Activated CD8-positive, alpha-beta memory T cell treated with anti-CD3 and anti-CD28 coated beads, Interleukin-2, amount 50 U/mL, for 24 hours (primary cell): ENCODE data around the gene SETMAR.
"Not testable (repeated sequence)": the region's sequence is repeated elsewhere in the genome, so short reads cannot be mapped to it uniquely, and the experiment has no call there.

Source experiments
- DNase-seq: peaks from one replicate; pipeline ENCODE4 v3.0.0-alpha.2; 2020; ENCODE audit errors: extremely low read depth

Gene SETMAR

GRCh38 chr3:4313606-4314293 lies 10.6 kb downstream of the SETMAR start:
- no peak for DNase-seq

DNA sequence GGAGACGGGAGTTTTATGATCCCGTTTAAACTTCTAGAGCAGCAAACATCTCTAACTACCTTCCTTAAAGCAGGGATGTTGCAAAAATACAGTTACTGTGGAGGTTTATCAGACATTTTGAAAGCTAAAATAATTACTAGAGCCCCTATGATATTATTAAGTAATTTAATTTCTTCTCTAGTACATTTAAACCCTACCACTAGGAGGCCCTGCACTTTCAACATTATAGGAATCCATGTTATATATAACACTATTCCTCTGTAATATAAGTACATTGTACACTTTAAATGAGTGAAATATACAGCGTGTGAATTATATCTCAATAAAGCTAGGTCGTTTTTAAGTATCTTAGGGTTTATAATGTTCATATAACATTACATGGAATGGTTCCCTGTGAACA lies 11.5 kb downstream of the SETMAR start:
- DNase-seq: no peak

GRCh38 chr3:4320096-4320911 lies 17.1 kb downstream of the SETMAR start:
- DNase-seq: no peak

DNA sequence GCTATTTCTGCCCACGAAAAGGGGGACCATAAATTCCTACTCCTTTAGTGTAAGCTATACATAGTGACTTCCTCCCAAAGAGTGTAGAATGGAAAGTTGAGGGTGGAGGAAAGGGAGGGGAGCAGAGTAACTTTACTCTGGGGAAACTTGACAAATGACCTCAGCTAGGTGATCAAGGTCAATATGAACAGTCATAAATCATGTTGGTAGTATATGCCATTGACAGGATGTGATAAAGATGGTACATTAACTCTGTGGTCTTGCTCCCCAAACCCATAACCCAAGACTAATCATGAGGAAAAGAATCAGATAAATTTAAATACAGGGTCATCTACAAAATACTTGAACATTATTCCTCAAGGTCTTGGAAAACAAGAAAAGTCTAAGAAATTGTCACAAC lies 18.6 kb downstream of the SETMAR start:
- no peak for DNase-seq

DNA sequence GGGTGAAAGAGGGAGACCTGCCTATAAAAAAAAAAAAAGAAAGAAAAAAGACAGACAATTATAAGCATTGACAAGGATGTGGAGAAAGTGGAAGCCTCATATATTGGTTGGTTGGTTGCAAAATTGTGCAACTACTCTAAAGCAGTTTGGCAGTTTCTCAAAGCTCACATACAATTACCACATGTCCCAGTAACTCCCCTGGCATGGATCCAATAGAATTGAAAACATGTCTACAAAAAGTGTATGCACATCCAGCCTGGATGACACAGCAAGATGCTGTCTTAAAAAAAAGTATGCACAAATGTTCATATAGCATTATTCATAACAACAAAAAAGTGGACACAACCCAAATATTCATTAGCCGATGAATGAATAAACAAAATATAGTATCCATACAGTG lies 19.5 kb downstream of the SETMAR start:
- no peak for DNase-seq

- no peak for DNase-seq
These were observed 20.3 kb downstream of the SETMAR start for GRCh38 chr3:4323246-4324027.

DNA sequence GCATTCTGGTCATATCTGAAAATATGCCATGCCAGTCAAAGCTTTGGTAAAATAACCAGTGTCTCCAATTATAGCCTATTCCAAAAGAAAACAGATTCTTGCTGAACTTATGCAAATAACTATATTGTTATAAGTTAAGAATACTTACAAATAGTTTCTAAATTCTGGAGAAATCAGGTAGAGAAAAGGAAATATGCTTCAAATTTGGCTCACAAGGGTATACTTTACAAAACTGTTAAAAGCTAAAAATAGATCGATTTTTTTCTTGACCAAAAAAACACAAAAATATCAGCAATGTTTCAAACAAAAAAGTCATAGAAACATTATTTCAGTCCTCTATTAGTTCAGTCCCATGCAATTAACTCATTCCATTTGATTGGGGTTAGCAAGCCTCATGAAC lies 23.7 kb downstream of the SETMAR start:
- no peak for DNase-seq

DNA sequence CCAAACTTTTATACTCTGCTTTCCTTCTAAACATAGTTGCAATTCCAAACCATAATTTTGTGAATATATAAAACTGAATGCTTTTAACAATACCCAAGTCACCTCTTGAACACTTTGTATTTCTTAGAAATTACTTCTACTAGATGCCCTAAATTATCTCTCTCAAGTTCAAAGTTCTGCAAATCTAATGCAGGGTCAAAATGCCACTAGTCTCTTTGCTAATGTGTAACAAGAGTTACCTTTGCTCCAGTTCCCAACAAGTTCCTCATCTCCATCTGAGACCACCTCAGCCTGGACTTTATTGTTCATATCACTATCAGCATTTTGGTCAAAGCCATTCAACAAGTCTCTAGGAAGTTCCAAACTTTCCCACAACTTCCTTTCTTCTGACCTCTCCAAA lies 26.6 kb downstream of the SETMAR start:
- DNase-seq: not testable (repeated sequence)

GRCh38 chr3:4332111-4332510 lies 28.9 kb downstream of the SETMAR start:
- no peak for DNase-seq

DNA sequence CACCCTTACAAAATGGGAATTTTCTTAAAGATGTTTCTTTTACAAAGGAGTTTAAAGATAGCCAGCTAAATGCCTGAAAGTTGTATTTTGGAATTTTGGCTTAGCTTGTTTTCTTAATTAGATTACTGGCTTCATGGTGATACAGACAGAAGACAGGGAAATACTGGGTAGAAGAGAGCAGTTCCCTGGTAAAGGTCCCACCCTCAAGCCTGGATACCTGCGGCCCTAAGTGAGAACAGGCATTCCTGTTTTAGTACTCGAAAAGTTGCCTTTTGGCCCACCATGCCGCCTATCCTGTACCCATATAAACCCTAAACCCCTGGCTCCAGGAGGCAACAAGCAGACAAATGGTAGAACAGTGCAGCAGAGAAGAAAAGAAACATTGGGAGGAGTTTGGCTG lies 29.4 kb downstream of the SETMAR start:
- DNase-seq: no peak

DNA sequence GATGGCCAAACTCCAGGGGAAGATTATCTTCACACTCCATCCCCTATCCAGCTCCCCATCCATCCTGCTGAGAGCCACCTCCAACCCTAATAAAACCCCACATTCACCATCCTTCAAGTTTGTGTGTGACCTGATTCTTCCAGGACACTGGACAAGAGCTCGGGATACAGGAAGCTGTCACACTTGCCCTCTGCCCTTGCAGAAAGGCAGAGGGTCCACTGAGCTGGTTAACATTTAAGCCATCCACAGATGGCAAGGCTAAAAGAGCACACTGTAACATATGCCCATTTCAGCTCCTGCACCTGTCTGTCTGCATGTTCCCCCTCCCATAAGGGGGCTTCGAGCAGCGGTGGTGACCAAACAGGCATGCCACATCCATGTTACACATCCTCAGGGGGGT lies 29.8 kb downstream of the SETMAR start:
- DNase-seq: no peak

GRCh38 chr3:4334548-4334947 lies 31.4 kb downstream of the SETMAR start:
- DNase-seq: no peak

GRCh38 chr3:4335840-4336562 lies 32.8 kb downstream of the SETMAR start:
- DNase-seq: no peak

DNA sequence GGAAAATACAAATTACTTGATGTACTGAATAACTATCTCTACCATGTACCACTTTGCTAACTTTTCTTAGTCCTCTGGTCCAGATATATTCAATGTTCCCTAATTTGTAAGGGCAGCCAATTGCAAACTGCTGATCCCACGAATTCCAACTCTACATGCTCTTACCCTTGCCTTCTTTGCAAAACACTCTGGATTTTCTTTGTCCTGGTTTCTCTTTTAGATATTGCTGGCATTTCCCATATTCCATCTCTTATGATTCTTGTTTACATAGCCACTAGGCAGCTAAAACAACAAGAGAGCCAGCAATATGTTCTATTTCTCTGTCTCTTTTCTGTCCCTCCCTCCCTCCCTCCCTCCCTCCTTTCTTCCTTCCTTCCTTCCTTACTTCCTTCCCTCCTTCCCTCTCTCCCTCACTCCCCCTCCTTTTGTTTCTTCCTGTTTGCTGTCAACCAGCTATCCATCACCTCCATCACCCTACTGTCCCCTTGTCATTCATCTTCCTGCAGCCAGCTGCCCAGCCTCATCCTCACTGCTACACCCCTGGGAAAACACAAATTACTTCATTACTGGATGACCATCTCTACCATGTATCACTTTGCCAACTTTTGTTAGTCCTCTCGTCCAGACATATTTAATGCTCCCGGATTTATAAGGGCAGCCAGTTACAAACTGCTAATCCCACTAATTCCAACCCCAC lies 33.8 kb downstream of the SETMAR start:
- DNase-seq: no peak

DNA sequence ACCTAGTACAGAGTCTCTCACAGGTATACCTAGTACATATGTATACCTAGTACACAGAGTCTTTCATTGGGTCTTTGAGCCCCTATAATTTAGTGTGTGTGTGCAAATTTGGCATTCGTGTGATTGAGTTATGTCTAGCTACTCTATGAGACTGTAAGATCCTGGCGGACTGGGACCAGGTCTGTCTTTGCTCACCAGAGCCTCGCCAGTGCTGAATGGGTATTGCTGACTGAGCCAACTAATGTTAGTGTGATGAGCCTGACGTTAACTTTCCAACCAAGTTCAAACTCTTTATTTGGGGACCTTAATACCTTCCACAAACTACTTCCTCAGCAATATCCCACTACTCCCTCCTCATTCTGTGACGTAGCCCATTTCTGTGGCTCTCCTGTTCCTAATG lies 35.6 kb downstream of the SETMAR start:
- DNase-seq: no peak

DNA sequence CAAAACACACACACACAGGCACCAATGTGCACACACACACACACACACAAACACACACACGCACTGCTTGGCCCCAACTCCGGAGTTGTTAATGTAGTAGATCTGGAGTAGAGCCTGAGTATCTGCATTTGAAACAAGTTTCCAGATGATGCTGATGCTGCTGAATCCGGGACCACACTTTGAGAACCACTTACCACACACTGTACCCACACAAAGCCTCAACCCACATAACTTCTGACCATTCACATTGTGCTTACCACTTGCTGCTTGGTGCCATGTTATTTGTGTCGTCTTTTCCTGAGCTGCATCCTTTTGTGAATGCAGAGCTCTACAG lies 36.9 kb downstream of the SETMAR start:
- no peak for DNase-seq

DNA sequence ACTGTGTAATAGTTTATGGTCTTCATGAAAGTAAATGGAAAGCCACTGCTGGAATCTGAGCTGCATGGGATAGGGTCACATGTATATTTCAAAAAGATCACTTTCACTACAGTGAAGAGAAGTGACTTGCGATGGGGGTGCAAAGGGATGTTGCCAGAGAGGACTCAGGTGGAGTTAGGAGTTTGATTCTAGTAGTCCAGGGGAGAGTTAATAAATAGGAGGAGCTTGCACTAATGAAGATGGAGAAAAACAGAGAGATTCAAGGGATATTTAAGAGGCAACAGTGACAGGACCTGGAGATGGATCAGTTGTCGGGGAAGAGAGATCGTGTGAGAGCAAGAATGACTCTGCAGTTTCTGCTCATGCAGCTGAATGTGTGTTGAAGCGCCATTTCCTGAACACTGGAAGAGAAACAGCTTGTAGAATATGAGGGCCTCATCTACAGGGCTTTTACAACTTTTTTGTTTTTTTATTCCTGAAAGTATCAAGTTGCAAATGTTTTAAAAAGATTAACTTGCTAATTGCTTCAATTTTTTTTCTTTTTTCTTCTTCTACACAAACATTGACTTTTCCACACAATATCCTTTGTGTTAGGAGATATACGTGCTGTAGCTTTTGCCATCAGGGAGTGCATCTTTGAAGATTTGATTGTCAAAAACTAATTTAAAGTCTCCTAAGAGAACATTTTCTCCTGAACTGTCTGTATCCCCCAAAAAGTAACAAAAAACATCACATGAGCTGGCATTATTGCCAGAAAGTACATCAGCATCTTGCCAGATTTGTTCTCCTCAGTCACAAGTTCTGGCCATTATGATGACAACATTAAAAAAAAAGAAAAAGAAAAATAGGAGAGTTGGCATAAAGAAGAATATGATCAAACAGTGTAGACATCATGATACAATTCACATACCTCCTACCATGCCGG lies 37.5 kb downstream of the SETMAR start:
- no peak for DNase-seq

DNA sequence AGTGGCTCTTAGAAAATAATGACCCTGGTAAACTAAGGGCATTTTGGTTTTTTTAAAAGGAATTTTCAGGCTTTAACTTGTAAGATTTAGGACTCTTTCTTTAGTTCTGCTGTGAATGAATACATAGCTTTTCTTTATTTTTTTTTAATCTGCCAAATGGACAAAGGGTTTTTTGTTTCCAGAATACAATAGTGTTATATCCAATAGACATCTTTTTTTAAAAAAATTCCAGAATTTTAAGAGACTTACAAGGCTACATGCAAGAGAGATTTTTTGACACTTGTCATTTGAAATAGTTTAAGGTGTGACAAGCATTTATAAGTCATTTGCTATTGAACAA lies 38.1 kb downstream of the SETMAR start:
- no peak for DNase-seq

GRCh38 chr3:4343258-4343657 lies 40.1 kb downstream of the SETMAR start:
- no peak for DNase-seq

- DNase-seq: no peak
These were observed 47.6 kb downstream of the SETMAR start for GRCh38 chr3:4350789-4351163.
